Measurements from ENCODE around the gene TMEFF2. TPM values are rescaled to one million over a fixed set of nuclear protein-coding genes. Genes with fewer than 3 reads are reported as not detected.

Gene TMEFF2
- total RNA-seq, 1 experiment from 2014 or later = not detected

GRCh38 chr2:191899410-191899809 lies 295.3 kb downstream of the TMEFF2 start:
- Mint-ChIP-seq H3K9me3 (ENCODE audit: low read depth, unreplicated experiment) (peaks cover 6% of the 10 kb centered on the region), H3K27ac (ENCODE audit: unreplicated experiment) (no peak overlapping the region), H3K27me3 (ENCODE audit: unreplicated experiment) (no peaks in the 10 kb centered on the region), H3K36me3 (ENCODE audit: insufficient read depth, unreplicated experiment) (no peaks in the 10 kb centered on the region), H3K4me1 (ENCODE audit: low read depth, unreplicated experiment) (peaks cover 38% of the 10 kb centered on the region), H3K4me3 (ENCODE audit: low read depth, unreplicated experiment) (no peak overlapping the region)
- TF ChIP-seq CTCF (IDR thresholded peaks at IDR 0.05; ENCODE audit: unreplicated experiment) = no peak
- DNase-seq = no peak
- CTCF ChIA-PET = no interaction called here
- intact Hi-C loops (cut with micrococcal nuclease; ENCODE audit: unreplicated experiment) = no loop called here
- no TSS peak for BruUV-seq (replicated peaks)
